NCI-H146 (cell line): ENCODE results near the gene OR10G7.

ENCODE experiments used
- DNase-seq: peaks from one replicate; lab custom pipeline; 2025; lab: John Stamatoyannopoulos, UW

Gene OR10G7

GRCh38 chr11:124041254-124041653, at the start of gene OR10G7:
Gene OR10G7, minus strand, starts transcription at chr11:124041325. Its CDS starts 2,324 bp downstream, at chr11:124039001.
- no peak for DNase-seq

- no peak for DNase-seq
Observed at GRCh38 chr11:124085997-124086846, 45.1 kb upstream of the OR10G7 start.

GRCh38 chr11:124085583-124085982, 44.5 kb upstream of the OR10G7 start:
- DNase-seq: no peak

- no peak for DNase-seq
Observed at GRCh38 chr11:124082371-124082770, 41.2 kb upstream of the OR10G7 start.

GRCh38 chr11:124081483-124081882, 40.4 kb upstream of the OR10G7 start:
- no peak for DNase-seq

- DNase-seq: no peak
Observed at GRCh38 chr11:124080327-124081001, 39.3 kb upstream of the OR10G7 start.

GRCh38 chr11:124079631-124080326, 38.7 kb upstream of the OR10G7 start:
- DNase-seq: no peak

- DNase-seq: no peak
Observed at GRCh38 chr11:124078591-124078990, 37.5 kb upstream of the OR10G7 start.

- DNase-seq: no peak
Observed at GRCh38 chr11:124077266-124077665, 36.1 kb upstream of the OR10G7 start.

GRCh38 chr11:124075841-124076651, 34.9 kb upstream of the OR10G7 start:
- no peak for DNase-seq

- DNase-seq: no peak
Observed at GRCh38 chr11:124075492-124075840, 34.3 kb upstream of the OR10G7 start.

GRCh38 chr11:124074554-124074953, 33.4 kb upstream of the OR10G7 start:
- DNase-seq: no peak

GRCh38 chr11:124072147-124072546, 31.0 kb upstream of the OR10G7 start:
- no peak for DNase-seq

- no peak for DNase-seq
Observed at GRCh38 chr11:124071623-124071948, 30.5 kb upstream of the OR10G7 start.

- DNase-seq: peak; percentile 34
Observed at GRCh38 chr11:124070915-124071622, 29.9 kb upstream of the OR10G7 start.

GRCh38 chr11:124069429-124070401, 28.6 kb upstream of the OR10G7 start:
- DNase-seq: peak; percentile 16

- no peak for DNase-seq
Observed at GRCh38 chr11:124068601-124069110, 27.5 kb upstream of the OR10G7 start.

- DNase-seq: no peak
Observed at GRCh38 chr11:124052966-124053365, 11.8 kb upstream of the OR10G7 start.

GRCh38 chr11:124050748-124051147, 9.6 kb upstream of the OR10G7 start:
- no peak for DNase-seq

- no peak for DNase-seq
Observed at GRCh38 chr11:124043420-124043819, 2.3 kb upstream of the OR10G7 start.
